Measurements from ENCODE around the gene MAP1LC3B.

GRCh38 chr16:87445486-87445885, 53.4 kb downstream of the MAP1LC3B start:
- TF ChIP-seq CTCF (IDR thresholded peaks at IDR 0.05; ENCODE audit: insufficient read depth, low read length) (no peak), GABPA (IDR thresholded peaks at IDR 0.05; ENCODE audit: low read depth) (no peak), POLR2AphosphoS5 (IDR thresholded peaks at IDR 0.05; ENCODE audit: low read depth) (no peak)

Data from HL-60 (cell line).